Endothelial cell of umbilical vein (primary cell): ENCODE results near the gene WTAP.

Experiments used
- EZH2 ChIP-seq: IDR thresholded peaks from 2 replicates; pipeline ENCODE4 v1.6.1; 2012; ENCODE audit warnings: borderline replicate concordance, low read depth, mild to moderate bottlenecking, moderate library complexity, low read length, inconsistent platforms; ENCODE audit not compliant: severe bottlenecking
- FOS ChIP-seq: IDR thresholded peaks from 2 replicates; pipeline ENCODE4 v1.6.1; 2011; ENCODE audit warnings: mild to moderate bottlenecking, low read length, moderate library complexity, borderline replicate concordance; ENCODE audit not compliant: insufficient read depth
- GATA2 ChIP-seq: IDR thresholded peaks from 2 replicates; pipeline ENCODE4 v1.7.0; 2011; ENCODE audit warnings: low read depth, mild to moderate bottlenecking, moderate library complexity, mixed read lengths, low read length; ENCODE audit not compliant: insufficient read length, insufficient read depth
- JUN ChIP-seq: IDR thresholded peaks from 2 replicates; pipeline ENCODE4 v1.6.1; 2011; ENCODE audit warnings: borderline replicate concordance, low read depth; ENCODE audit not compliant: insufficient read length, insufficient read depth
- MYC ChIP-seq: IDR thresholded peaks from one replicate; pipeline ENCODE4 v1.6.1; 2011; ENCODE audit warnings: mild to moderate bottlenecking, low read depth, low read length
- POLR2A ChIP-seq: IDR thresholded peaks from 2 replicates; pipeline ENCODE4 v1.6.1; 2012; ENCODE audit warnings: low read depth, mild to moderate bottlenecking, control low read depth, low read length
- POLR2AphosphoS5 ChIP-seq: IDR thresholded peaks from 2 replicates; pipeline ENCODE4 v1.6.1; 2012; ENCODE audit warnings: low read depth, mild to moderate bottlenecking, control low read depth, low read length, moderate library complexity; ENCODE audit not compliant: insufficient read depth
- TF ChIP-seq, protein P1 (sequence below), 2 donors: IDR thresholded peaks; 1 replicate in 1 of 2; 2 replicates in 1 of 2; pipeline ENCODE4 v1.5.1; 2011; ENCODE audit warnings: low read length in 2 of 2, mild to moderate bottlenecking in 2 of 2, moderate library complexity in 2 of 2, control low read depth in 1 of 2, inconsistent platforms in 1 of 2, low read depth in 1 of 2; ENCODE audit not compliant: insufficient read depth in 1 of 2; ENCODE audit errors: extremely low read depth in 1 of 2
- TF ChIP-seq, protein P2 (sequence below): IDR thresholded peaks from 2 replicates; pipeline ENCODE4 v1.6.1; 2011; ENCODE audit not compliant: insufficient read depth, insufficient read length

DNA sequence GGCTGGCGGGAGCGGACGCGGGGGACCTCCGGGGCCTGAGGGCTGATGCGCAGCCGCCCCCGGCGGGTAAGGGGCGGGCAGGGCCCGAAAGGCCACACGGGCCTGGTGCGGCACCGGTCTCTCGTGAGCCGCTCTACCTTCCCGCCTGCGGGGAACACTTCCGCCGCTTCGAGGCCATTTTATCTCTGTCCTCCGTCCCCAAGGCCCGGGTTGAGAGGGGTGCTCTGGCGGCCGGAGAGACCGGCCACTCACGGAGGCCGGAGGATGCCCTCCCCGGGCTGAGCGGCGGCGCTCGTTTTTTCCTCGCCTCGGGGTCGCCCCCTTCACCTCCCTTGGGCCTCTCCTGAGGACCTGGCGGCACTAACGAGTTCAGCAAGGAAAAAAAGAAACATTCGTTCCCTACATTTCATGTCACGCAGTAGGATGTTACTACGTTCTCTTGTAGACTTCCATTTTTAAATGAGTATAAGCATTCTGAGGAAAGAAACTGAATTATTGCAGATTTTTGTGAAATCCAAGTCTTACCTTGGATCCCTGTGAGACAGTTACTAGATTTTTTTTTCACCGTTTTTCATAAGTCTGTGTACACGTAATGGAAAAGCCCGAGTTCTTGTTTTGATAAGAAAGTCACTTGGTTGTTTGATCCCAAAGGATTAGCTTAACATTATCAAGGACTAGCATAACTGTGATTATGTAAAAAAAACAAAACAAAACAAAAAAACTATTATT is 575 bp downstream of the WTAP start:
- TF ChIP-seq, protein P1, sequence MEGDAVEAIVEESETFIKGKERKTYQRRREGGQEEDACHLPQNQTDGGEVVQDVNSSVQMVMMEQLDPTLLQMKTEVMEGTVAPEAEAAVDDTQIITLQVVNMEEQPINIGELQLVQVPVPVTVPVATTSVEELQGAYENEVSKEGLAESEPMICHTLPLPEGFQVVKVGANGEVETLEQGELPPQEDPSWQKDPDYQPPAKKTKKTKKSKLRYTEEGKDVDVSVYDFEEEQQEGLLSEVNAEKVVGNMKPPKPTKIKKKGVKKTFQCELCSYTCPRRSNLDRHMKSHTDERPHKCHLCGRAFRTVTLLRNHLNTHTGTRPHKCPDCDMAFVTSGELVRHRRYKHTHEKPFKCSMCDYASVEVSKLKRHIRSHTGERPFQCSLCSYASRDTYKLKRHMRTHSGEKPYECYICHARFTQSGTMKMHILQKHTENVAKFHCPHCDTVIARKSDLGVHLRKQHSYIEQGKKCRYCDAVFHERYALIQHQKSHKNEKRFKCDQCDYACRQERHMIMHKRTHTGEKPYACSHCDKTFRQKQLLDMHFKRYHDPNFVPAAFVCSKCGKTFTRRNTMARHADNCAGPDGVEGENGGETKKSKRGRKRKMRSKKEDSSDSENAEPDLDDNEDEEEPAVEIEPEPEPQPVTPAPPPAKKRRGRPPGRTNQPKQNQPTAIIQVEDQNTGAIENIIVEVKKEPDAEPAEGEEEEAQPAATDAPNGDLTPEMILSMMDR (IDR thresholded peaks at IDR 0.05; ENCODE audit: extremely low read depth in 1 of 2, insufficient read depth in 1 of 2, low read depth in 1 of 2, low read length in 2 of 2), result no peak
- TF ChIP-seq, protein P2, sequence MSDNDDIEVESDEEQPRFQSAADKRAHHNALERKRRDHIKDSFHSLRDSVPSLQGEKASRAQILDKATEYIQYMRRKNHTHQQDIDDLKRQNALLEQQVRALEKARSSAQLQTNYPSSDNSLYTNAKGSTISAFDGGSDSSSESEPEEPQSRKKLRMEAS, result no peak
- TF ChIP-seq POLR2AphosphoS5, result no peak
- TF ChIP-seq EZH2, result no peak
- no peak for TF ChIP-seq POLR2A
- TF ChIP-seq MYC, result no peak
- no peak for TF ChIP-seq JUN
- no peak for TF ChIP-seq FOS
- TF ChIP-seq GATA2, result no peak
